GM12878 (cell line): ENCODE measurements around the gene CTAGE9. TPM values are rescaled to one million over a fixed set of nuclear protein-coding genes. Genes with fewer than 3 reads are reported as not detected.

Experiments used
- ATAC-seq: fragments of 200-7000 bp; cut with Tn5 transposase; 3 replicates; pipeline ENCODE4 v1.9.1; 2020; ENCODE audit warnings: mild to moderate bottlenecking, moderate library complexity
- BruUV-seq: library from RNA; stranded (reverse); fragments of 400-500 nt; replicated peaks from 2 replicates; lab custom pipeline; 2021; lab: Mats Ljungman, UMichigan
- CTCF ChIA-PET: fragments of 300-600 bp; sonication (Branson Sonifier 250); formaldehyde crosslinking; extraction: SDS; loops from one replicate; lab custom pipeline; 2021; ENCODE audit warnings: inconsistent platforms; lab: Yijun Ruan, JAX
- POLR2A ChIA-PET: fragments of 350-600 bp; formaldehyde crosslinking; extraction: SDS; loops from one replicate; lab custom pipeline; 2021; ENCODE audit warnings: inconsistent platforms; lab: Charles Lee
- RAD21 ChIA-PET: fragments of 300-600 bp; sonication (Branson Sonifier 250); formaldehyde crosslinking; loops from one replicate; lab custom pipeline; 2023; ENCODE audit warnings: antibody characterized with exemption; ENCODE audit not compliant: unreplicated experiment; lab: Charles Lee
- SMC1A ChIA-PET: fragments of 300-600 bp; sonication (Branson Sonifier 250); formaldehyde crosslinking; loops from one replicate; lab custom pipeline; 2023; ENCODE audit not compliant: unreplicated experiment, uncharacterized antibody; lab: Charles Lee
- DNase-seq: peaks from one replicate; pipeline ENCODE4 v3.0.0-alpha.2; 2011; ENCODE audit warnings: low read depth, low spot score
- FAIRE-seq: peaks from 3 replicates; lab custom pipeline; 2011; peaks lifted over from hg19 to GRCh38; lab: Jason Lieb, UNC
- H2AFZ ChIP-seq: 2 replicates; pipeline ENCODE4 v1.6.0; 2011; ENCODE audit warnings: low read depth, low read length, control low read depth; ENCODE audit not compliant: control insufficient read depth
- H3K27ac ChIP-seq: 2 replicates; pipeline ENCODE4 v1.5.1; 2011; ENCODE audit warnings: control low read depth; ENCODE audit not compliant: control insufficient read depth, insufficient read depth
- H3K27me3 ChIP-seq, 2 experiments: replicated peaks in 1 of 2; 2 replicates each; pipeline versions ENCODE4 v1.6.0 to v1.6.1; 2011; ENCODE audit warnings: low read length in 1 of 2; ENCODE audit not compliant: control insufficient read depth in 2 of 2, insufficient read depth in 2 of 2
- H3K36me3 ChIP-seq, 2 experiments: 2 replicates each; pipeline ENCODE4 v1.5.1; 2011; ENCODE audit warnings: low read length in 1 of 2; ENCODE audit not compliant: control insufficient read depth in 2 of 2, insufficient read depth in 2 of 2
- H3K4me1 ChIP-seq: 2 replicates; pipeline ENCODE4 v1.6.1; 2011; ENCODE audit warnings: mild to moderate bottlenecking, low read length, moderate library complexity, mixed read lengths; ENCODE audit not compliant: control insufficient read depth, insufficient read depth
- H3K4me2 ChIP-seq: 2 replicates; pipeline ENCODE4 v1.6.0; 2011; ENCODE audit warnings: control low read depth; ENCODE audit not compliant: control insufficient read depth, insufficient read depth
- H3K4me3 ChIP-seq: fragments of 200-600 bp; sonication (generic); 2 replicates; pipeline ENCODE4 v1.5.1; 2016
- H3K79me2 ChIP-seq: 2 replicates; pipeline ENCODE4 v1.6.0; 2011; ENCODE audit warnings: low read length; ENCODE audit not compliant: control insufficient read depth, insufficient read depth
- H3K9ac ChIP-seq: 2 replicates; pipeline ENCODE4 v1.8.0; 2011; ENCODE audit warnings: low read length, control low read depth, mixed read lengths; ENCODE audit not compliant: control insufficient read depth, insufficient read depth
- H3K9me3 ChIP-seq: replicated peaks from 3 replicates; pipeline ENCODE4 v1.5.1; 2011; ENCODE audit warnings: mild to moderate bottlenecking, low read length; ENCODE audit not compliant: control insufficient read depth, insufficient read depth
- H4K20me1 ChIP-seq: 2 replicates; pipeline ENCODE4 v1.6.0; 2011; ENCODE audit not compliant: control insufficient read depth, insufficient read depth
- EED ChIP-seq: sonication (generic); IDR thresholded peaks from 2 replicates; pipeline ENCODE4 v1.6.1; 2016; ENCODE audit warnings: antibody characterized with exemption, low read depth
- FOS ChIP-seq: IDR thresholded peaks from 3 replicates; pipeline ENCODE4 v1.6.1; 2011; ENCODE audit warnings: borderline replicate concordance; ENCODE audit not compliant: insufficient read length; ENCODE audit errors: extremely low read depth
- FOXM1 ChIP-seq: IDR thresholded peaks from 2 replicates; pipeline ENCODE4 v1.6.1; 2012; ENCODE audit warnings: low read depth, mild to moderate bottlenecking, inconsistent platforms, low read length, moderate library complexity
- KDM1A ChIP-seq: fragments of 200-600 bp; sonication (generic); IDR thresholded peaks from 2 replicates; pipeline ENCODE4 v1.6.1; 2016; ENCODE audit warnings: borderline replicate concordance
- MYB ChIP-seq: fragments of 150-350 bp; IDR thresholded peaks from 2 replicates; pipeline ENCODE4 v1.6.1; 2014; ENCODE audit warnings: mild to moderate bottlenecking, low read depth, low read length, borderline replicate concordance
- NFYA ChIP-seq: IDR thresholded peaks from 2 replicates; pipeline ENCODE4 v1.6.1; 2011; ENCODE audit warnings: low read depth, mild to moderate bottlenecking, low read length, improper control_type of control experiment, borderline replicate concordance
- PML ChIP-seq: IDR thresholded peaks from 2 replicates; pipeline ENCODE4 v1.6.1; 2012; ENCODE audit warnings: low read length, inconsistent platforms
- RAD21 ChIP-seq: IDR thresholded peaks from 2 replicates; pipeline ENCODE4 v1.6.1; 2011; ENCODE audit warnings: mild to moderate bottlenecking, low read depth, low read length, moderate library complexity; ENCODE audit not compliant: insufficient read depth
- SIX5 ChIP-seq: IDR thresholded peaks from 2 replicates; pipeline ENCODE4 v1.6.1; 2011; ENCODE audit warnings: mild to moderate bottlenecking, low read depth, low read length, moderate library complexity; ENCODE audit not compliant: severe bottlenecking
- SREBF1 ChIP-seq: IDR thresholded peaks from 2 replicates; pipeline ENCODE4 v1.6.1; 2012; ENCODE audit warnings: mild to moderate bottlenecking, low read length
- STAT3 ChIP-seq: IDR thresholded peaks from 2 replicates; pipeline ENCODE4 v1.6.1; 2011; ENCODE audit warnings: low read depth, low read length, improper control_type of control experiment
- WGBS: methylation state at CpG from one replicate; pipeline ENCODE4 v1.1.6; 2016; ENCODE audit warnings: low lambda C conversion rate; ENCODE audit not compliant: insufficient replicate concordance, insufficient coverage; ENCODE audit errors: missing lambda C conversion rate; 5-methylcytosine and 5-hydroxymethylcytosine counted together
- in situ Hi-C: fragments of 300-500 bp; cut with MboI; formaldehyde crosslinking; loops from 9 replicates; pipeline ENCODE4 v1.14.3; 2018; ENCODE audit warnings: mixed read lengths
- intact Hi-C: fragments of 100-400 bp; cut with micrococcal nuclease; formaldehyde crosslinking; loops from one replicate; pipeline ENCODE4 v1.14.2; 2022; ENCODE audit not compliant: unreplicated experiment
- polyA plus RNA-seq, 11 experiments: library from polyadenylated mRNA; depleted of rRNA in 4 of 11; unstranded in 6 of 11; stranded (reverse) in 5 of 11; fragments of >200 nt; fragmentation: Nextera tagmentation in 4 of 11; fragmentation: Illumina TruSeq in 1 of 11; extraction: Ambion mirVana in 4 of 11; extraction: Trizol in 1 of 11; gene quantifications; 1 replicate in 1 of 11; 2 replicates in 10 of 11; pipeline versions ENCODE4 v1.2.1 to v1.2.3, GENCODE V29; 2011 to 2016; ENCODE audit warnings: inconsistent platforms in 2 of 11, missing spikeins in 2 of 11, low read depth in 1 of 11
- total RNA-seq, 4 experiments: library from RNA; depleted of rRNA in 3 of 4; stranded (reverse); fragments of >200 nt in 3 of 4; fragmentation: Illumina TruSeq in 1 of 4; extraction: Trizol in 1 of 4; gene quantifications; 2 replicates each; pipeline versions ENCODE4 v1.2.1 to v1.2.3, GENCODE V29; 2013 to 2021
- TF ChIP-seq, protein P1 (sequence below): fragments of 450-650 bp; IDR thresholded peaks from 2 replicates; pipeline ENCODE4 v1.6.1; 2017; ENCODE audit warnings: mild to moderate bottlenecking, moderate library complexity
- TF ChIP-seq, protein P2 (sequence below), 3 experiments: IDR thresholded peaks in 2 of 3; conservative IDR thresholded peaks in 1 of 3; 2 replicates each; pipeline ENCODE4 v1.5.1; 2011; ENCODE audit warnings: low read depth in 3 of 3, low read length in 3 of 3, mild to moderate bottlenecking in 3 of 3, control low read depth in 2 of 3, moderate library complexity in 2 of 3, inconsistent platforms in 1 of 3, mixed read lengths in 1 of 3; ENCODE audit not compliant: control insufficient read depth in 2 of 3, insufficient read depth in 1 of 3; ENCODE audit errors: extremely low read depth in 1 of 3

CTAGE9 gene
- total and polyA plus RNA-seq, 10 of the 15 experiments (the other 5 are each of a cell fraction or from before 2014, with no cell fraction given), result 0.06 TPM; not detected in 9

DNA sequence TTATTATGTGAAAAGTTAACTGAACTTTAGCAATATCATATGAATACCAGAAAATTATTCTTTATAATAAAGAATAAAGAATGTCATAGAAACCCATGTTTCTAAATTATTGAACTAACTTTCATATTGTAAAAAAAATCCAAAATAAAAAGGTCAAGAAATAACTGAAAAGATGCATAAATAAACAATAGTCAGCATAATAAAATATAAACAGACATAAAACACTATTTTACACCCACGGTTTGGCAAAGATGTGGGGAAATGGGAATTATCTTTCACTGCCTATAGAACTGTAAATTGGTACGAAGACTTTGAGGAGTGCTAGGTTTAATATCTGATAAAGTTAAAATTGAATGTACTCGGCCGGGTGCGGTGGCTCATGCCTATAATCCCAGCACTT, 34.7 kb upstream of the CTAGE9 start (continued):
- TF ChIP-seq, protein P1, sequence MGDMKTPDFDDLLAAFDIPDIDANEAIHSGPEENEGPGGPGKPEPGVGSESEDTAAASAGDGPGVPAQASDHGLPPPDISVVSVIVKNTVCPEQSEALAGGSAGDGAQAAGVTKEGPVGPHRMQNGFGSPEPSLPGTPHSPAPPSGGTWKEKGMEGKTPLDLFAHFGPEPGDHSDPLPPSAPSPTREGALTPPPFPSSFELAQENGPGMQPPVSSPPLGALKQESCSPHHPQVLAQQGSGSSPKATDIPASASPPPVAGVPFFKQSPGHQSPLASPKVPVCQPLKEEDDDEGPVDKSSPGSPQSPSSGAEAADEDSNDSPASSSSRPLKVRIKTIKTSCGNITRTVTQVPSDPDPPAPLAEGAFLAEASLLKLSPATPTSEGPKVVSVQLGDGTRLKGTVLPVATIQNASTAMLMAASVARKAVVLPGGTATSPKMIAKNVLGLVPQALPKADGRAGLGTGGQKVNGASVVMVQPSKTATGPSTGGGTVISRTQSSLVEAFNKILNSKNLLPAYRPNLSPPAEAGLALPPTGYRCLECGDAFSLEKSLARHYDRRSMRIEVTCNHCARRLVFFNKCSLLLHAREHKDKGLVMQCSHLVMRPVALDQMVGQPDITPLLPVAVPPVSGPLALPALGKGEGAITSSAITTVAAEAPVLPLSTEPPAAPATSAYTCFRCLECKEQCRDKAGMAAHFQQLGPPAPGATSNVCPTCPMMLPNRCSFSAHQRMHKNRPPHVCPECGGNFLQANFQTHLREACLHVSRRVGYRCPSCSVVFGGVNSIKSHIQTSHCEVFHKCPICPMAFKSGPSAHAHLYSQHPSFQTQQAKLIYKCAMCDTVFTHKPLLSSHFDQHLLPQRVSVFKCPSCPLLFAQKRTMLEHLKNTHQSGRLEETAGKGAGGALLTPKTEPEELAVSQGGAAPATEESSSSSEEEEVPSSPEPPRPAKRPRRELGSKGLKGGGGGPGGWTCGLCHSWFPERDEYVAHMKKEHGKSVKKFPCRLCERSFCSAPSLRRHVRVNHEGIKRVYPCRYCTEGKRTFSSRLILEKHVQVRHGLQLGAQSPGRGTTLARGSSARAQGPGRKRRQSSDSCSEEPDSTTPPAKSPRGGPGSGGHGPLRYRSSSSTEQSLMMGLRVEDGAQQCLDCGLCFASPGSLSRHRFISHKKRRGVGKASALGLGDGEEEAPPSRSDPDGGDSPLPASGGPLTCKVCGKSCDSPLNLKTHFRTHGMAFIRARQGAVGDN, result no peak
- TF ChIP-seq FOS, result no peak
- no peak for TF ChIP-seq KDM1A

DNA sequence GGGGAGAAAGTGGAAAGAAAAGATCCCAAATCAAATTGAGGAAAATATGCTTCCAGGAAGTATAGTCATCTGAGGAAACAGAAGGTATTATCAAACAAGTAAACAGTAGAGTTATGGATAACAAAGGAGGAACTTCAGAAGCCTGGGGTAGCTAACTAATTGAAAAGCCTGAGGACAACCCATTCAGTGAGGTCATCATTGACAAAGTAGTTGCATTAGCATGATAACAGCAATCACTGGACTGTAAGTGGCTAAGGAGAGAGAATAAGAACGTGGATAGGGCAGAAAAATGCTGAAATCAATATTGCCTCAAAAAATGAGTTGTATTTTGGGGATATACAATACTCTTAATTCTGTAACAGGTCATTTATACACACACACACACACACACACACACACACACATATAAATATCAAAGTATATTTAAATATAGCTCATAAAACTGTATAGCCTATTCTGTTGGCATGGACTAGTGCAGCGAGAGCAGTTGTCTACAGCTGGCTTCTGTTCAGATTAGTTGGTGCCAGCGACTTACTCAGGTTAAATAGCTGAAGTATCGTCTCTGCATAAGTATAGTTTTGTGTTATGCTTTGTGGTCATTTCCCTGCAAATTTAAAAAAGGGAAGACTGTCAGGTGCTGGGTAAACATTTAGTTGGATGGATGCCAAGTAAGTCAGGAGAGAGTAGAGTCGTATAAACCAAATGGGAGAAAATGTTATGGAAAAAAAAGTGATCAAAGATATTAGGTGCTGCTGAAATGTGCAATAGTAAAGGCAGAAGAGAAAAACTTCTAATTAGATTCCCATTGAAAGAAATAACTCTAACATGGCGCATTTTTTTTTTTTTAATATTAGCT, 33.8 kb upstream of the CTAGE9 start:
- no peak overlapping the region for H3K4me2 ChIP-seq
- H3K9ac ChIP-seq, result no peak overlapping the region
- H3K27ac ChIP-seq, result no peak overlapping the region
- intact Hi-C loops, result no loop called here
- H4K20me1 ChIP-seq, result no peaks in the 10 kb centered on the region
- H3K4me1 ChIP-seq, result no peaks in the 10 kb centered on the region
- no peak overlapping the region for H2AFZ ChIP-seq
- 30% methylated on average over 6 of the region's 6 CpGs for WGBS
- H3K4me3 ChIP-seq, result no peak overlapping the region
- RAD21 ChIA-PET, result no interaction called here
- in situ Hi-C loops, result no loop called here
- SMC1A ChIA-PET, result interaction anchor here (0.9 to 1.4 kb wide), 2 partner anchors 16 to 34 kb away, joined by 3 read pairs; no protein-coding TSS in a partner anchor
- no peak for FAIRE-seq
- BruUV-seq, result no TSS peak
- ATAC-seq, result no peak
- POLR2A ChIA-PET, result no interaction called here
- CTCF ChIA-PET, result no interaction called here
- H3K27me3 ChIP-seq, result no peaks in the 10 kb centered on the region
- H3K36me3 ChIP-seq, result no peaks in the 10 kb centered on the region
- DNase-seq, result no peak
- no peaks in the 10 kb centered on the region for H3K79me2 ChIP-seq
- H3K9me3 ChIP-seq, result no peaks in the 10 kb centered on the region
- no peak for TF ChIP-seq SIX5
- TF ChIP-seq MYB, result no peak
- TF ChIP-seq, protein P2, sequence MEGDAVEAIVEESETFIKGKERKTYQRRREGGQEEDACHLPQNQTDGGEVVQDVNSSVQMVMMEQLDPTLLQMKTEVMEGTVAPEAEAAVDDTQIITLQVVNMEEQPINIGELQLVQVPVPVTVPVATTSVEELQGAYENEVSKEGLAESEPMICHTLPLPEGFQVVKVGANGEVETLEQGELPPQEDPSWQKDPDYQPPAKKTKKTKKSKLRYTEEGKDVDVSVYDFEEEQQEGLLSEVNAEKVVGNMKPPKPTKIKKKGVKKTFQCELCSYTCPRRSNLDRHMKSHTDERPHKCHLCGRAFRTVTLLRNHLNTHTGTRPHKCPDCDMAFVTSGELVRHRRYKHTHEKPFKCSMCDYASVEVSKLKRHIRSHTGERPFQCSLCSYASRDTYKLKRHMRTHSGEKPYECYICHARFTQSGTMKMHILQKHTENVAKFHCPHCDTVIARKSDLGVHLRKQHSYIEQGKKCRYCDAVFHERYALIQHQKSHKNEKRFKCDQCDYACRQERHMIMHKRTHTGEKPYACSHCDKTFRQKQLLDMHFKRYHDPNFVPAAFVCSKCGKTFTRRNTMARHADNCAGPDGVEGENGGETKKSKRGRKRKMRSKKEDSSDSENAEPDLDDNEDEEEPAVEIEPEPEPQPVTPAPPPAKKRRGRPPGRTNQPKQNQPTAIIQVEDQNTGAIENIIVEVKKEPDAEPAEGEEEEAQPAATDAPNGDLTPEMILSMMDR (IDR thresholded peaks at IDR 0.05 in 2 of 3, conservative IDR thresholded peaks at IDR 0.05 in 1 of 3; ENCODE audit: control insufficient read depth in 2 of 3, extremely low read depth in 1 of 3, insufficient read depth in 1 of 3, low read depth in 3 of 3, low read length in 3 of 3), result no peak
- no peak for TF ChIP-seq RAD21
- no peak for TF ChIP-seq EED
- TF ChIP-seq SREBF1, result no peak
- no peak for TF ChIP-seq NFYA
- TF ChIP-seq FOXM1, result no peak
- no peak for TF ChIP-seq STAT3
- no peak for TF ChIP-seq PML
